ENCODE results near the gene MPV17L2.
A peak's percentile ranks its signal among the peaks of the same experiment; 100 is the strongest.
"Not testable (repeated sequence)": the region's sequence is repeated elsewhere in the genome, so short reads cannot be mapped to it uniquely, and the experiment has no call there.

The MPV17L2 gene

DNA sequence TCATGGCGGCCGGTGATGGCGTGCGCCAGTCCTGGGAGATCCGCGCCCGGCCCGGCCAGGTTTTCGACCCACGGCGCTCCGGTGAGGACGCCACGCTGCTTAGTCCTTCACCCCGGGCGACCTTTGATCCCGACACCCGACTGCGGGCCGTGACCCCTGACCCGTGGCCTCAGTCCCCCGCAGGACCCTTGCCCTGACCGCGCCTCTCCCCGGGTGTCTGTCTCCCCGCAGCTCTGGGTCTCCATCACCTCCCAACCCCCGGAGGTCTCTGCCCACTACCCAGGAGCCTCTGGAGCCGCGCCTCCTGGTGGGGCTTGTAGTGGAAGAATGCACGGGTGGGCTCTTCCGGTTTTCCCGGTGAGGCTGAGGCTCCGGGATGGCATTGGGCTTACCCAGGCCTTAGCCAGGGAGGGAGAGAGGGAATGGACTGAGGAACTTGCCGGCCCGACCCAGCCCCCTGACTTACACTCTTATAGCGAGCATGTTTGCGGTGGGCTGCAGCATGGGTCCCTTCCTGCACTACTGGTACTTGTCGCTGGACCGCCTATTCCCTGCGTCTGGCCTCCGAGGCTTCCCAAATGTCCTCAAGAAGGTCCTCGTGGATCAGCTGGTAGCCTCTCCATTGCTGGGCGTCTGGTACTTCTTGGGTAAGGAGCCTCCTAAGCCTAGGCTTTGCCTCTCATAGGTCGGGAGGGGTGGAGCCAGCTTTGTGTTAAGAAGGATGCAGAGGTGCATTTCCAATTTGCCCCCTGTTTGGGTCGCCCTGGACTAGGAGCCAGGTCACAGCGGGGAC is 566 bp downstream of the MPV17L2 start:
- no peak for DNase-seq

GRCh38 chr19:18194181-18194530 is 1.1 kb downstream of the MPV17L2 start:
- DNase-seq: no peak

DNA sequence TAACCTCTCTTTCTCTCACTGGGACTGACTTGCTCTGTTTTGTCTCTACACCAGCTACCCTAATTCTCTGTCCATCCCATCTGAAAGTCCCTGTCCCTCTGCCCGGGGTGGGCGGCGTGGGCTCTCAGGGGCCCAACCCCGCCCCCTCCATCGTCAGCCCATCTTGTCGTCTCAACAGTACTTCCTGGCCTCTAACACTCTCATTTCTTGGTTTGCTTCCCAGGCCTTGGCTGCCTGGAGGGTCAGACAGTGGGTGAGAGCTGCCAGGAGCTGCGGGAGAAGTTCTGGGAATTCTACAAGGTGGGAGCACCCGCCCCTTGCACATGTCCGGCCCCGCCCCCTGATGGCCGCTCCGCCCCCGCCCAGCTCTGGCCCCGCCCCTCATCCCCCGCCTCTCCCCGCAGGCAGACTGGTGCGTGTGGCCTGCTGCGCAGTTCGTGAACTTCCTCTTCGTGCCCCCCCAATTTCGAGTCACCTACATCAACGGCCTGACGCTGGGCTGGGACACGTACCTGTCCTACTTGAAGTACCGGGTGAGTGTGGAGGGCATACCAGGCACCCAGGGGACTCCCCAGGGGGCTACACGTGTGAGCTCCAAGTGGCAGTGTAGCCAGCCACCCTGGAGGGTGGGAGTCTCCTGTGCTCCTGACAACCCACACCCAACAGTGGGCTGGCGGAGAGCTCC is 1.7 kb downstream of the MPV17L2 start:
- DNase-seq: no peak

DNA sequence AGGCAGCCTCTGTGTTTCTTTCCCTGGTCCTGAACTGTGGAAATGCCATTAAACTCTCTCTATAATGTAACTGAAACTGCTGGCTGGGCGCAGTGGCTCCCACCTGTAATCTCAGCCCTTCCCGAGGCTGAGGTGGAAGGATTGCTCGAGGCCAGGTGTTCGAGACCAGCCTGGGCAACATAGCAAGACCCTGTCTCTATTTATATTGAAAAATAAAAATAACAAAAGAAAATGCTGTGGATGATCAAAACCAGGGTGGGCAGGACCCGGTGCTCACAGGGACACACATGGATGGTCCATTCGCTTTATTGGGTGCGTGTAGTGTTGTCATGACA is 3.5 kb downstream of the MPV17L2 start:
- DNase-seq: no peak

DNA sequence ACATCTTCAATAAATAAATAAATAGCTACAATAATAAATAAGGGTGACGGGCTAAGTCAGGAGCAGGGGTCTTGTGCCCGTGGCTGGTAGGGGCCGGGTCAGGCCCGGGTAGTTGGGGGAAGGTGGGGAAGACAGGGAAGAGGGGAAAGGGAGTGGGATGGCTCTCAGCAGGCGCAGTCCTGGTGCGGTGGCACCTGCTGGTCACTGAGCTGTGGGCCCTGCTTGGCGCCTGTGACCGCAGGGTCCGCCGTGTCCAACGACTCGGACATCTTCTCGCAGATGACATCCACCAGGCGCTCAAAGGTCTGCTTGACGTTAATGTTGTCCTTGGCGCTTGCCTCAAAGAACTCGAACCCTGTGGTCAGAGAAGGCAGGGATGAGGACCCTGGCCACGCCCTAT is 4.3 kb downstream of the MPV17L2 start:
- no peak for DNase-seq

DNA sequence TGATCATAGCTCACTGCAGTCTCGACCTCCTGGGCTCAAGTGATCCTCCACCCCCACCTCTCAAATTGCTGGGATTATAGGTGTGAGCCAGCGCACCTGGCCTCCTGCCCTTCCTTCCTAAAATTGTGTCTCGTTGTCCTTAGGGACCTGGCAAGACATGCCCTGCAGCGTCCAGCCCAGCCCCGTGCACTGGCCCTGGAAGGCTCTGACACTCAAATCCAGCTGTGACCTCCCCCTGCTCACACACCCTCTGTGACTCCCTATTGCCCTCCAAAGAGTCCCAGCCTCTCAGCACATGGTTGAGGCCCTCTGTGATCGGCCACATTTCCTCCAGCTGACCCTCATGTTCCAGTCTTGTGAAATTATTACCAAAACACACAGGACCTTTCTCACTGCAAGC is 4.9 kb downstream of the MPV17L2 start:
- DNase-seq: no peak

- no peak for DNase-seq
Measured at GRCh38 chr19:18198374-18198773, 5.4 kb downstream of the MPV17L2 start.

DNA sequence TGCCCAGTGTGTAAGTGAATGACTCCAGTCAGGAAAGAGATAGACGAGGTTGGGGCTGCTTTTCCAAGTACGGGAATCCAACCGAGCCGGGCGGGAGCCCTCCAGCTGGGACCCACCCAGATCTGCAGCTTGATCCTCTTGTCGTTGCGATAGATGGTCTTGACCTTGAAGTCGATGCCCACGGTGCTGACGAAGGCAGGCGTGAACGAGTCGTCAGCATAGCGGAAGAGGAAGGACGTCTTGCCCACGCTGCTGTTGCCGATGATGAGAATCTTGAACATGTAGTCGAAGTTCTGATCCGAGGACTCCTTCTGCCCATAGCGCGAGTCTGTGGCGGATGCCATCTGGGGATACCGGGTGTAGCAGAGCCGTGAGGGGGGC is 9.4 kb downstream of the MPV17L2 start:
- DNase-seq: no peak

DNA sequence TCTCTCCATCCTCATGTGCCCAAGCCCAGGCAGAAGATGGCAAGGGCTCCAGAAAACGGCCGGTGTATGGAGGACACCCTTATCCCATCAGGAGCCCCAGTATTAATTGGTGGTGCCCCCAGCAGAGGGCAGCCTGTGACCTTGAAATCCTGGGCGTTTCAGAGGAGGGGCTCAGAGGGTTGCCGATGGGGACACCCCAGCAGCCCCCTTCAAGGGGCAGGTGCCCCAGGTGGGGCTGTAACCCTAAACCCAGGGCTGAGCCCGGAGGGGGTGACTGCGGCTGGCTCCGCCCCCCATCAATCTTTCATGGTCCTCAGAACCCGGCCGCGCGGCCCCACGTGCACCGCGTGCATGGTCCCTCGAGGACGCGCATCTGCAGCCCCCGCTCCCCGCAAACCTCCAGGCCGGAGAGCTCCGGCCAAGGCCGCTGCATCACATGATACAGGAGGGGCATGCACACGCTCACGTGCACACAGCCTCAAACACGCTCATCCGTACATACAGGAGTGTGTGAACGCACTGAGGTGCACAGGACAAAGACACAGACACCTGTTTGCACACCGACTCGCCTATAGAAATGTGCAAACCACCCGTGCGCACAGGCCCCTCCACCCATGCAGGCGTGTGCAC is 9.9 kb downstream of the MPV17L2 start:
- no peak for DNase-seq

- DNase-seq: no peak
Measured at GRCh38 chr19:18203408-18203862, 10.4 kb downstream of the MPV17L2 start.

DNA sequence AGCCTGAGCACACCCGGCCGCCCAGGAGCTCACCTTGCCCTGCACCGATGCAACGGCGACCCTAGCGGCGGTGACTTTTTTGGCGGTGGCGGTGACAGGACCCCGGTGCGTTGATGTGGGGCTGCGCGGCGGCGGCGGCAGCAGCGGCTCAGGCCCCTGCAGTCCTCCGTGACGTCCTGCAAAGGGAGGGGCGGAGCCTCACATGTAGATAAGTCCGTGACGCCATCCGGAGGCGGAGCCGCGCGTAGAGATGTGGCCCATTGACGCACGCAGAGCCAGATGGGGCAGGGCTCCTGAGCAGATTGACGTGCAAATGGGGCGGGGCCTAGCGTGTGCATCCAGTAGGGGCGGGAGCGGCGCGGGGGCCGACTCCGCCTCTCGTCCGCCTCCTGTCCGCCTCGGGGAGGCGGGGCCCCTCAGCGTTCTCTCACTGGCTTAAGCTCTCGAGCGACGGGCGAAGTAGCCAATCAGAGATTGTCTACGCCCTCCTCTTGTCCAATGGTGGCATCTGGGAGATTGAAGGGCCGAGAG is 10.9 kb downstream of the MPV17L2 start, which contains the start of gene RAB3A:
TSS of gene RAB3A (minus strand) at position 180 of the 531 bp plus-strand sequence. CDS start 1,302 bp downstream, outside the sequence.
- peak; percentile 90 for DNase-seq

DNA sequence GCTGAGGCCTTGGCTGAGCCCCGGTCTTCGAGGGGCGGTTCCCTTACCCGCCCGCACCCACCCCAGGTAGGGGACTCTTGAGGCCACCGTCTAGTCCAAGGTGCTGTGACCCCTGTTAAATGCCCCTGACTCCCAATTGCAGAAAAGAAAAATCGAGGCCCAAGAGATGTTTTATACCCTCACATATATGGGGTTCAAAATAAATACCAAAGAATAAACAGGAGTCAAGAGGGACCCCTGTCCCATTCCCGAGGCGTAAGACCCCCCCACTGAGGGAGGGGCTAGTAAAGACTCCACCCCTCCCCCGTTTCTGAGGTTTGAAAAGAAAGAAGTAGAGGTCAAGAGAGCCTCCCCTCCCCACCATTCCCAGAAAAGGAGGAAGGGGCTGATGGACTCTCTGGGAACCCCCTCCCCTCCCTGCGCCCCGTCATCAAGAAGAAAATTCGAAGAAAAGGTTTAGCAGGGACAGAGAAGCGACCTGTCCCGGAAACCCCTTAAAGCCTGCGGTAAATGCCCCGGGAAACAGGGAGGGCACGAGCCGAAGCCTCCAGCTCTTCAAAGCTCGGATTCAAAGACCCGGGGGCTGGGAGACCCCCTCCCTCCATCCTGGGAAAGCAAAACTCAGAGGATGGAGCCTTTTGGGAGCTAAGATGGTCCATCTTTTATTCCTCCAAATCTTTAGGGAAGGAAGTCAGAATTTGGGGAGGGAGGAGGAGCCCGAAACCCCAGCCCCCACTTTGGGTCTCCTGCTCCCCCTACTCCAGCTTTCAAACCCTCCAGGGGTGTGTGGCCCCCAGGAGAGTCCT is 11.6 kb downstream of the MPV17L2 start:
- no peak for DNase-seq

DNA sequence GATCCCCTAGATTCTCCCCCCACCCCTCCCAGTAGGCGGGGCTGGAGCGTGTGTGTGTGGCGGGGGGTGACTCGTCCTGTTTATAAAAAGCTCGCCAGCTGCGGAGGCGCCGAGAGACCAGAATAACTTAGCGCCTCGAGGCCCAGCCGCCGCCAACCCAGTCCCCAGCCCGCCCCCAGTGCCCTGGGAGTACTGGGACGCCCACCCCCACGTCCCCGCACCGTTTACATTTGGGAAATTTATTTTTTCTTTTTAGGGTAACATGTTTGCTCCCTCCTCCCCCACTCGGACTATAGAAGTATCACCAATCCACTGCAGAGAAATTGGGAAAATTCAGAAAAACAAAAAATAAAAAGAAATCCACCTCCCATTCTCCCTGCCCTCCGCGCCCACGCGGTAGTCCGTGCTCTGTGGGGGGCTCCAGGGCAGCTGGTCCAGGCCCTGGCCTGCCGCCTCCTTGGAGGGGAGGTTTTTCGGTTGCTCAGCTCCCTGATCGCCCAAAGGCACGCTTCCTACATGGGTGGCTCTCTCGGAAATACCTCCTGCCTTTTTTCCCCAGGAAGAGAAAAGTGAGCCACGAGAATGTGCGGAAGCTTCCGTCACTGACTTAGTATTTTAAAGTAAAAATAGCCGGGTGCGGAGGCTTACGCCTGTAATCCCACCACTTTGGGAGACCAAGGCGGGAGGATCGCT is 12.3 kb downstream of the MPV17L2 start:
- DNase-seq: no peak

DNA sequence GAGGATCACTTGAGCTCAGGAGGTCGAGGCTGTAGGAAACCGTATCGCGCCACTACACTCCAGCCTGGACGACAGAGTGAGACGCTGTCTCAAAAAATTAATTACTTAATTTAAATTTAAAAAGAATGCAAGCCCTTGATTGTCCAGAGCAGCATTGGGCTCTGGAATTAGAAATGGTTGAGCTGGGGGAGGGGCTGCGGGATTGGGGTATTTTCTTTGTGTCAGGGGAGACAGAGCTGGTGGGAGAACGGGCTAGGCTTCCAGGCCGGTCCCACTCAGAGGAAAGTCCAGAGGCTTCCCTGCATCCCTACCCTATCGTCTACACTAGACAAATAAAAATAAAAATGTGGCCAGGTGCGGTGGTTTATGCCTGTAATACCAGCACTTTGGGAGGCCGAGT is 13.0 kb downstream of the MPV17L2 start:
- DNase-seq: no peak

DNA sequence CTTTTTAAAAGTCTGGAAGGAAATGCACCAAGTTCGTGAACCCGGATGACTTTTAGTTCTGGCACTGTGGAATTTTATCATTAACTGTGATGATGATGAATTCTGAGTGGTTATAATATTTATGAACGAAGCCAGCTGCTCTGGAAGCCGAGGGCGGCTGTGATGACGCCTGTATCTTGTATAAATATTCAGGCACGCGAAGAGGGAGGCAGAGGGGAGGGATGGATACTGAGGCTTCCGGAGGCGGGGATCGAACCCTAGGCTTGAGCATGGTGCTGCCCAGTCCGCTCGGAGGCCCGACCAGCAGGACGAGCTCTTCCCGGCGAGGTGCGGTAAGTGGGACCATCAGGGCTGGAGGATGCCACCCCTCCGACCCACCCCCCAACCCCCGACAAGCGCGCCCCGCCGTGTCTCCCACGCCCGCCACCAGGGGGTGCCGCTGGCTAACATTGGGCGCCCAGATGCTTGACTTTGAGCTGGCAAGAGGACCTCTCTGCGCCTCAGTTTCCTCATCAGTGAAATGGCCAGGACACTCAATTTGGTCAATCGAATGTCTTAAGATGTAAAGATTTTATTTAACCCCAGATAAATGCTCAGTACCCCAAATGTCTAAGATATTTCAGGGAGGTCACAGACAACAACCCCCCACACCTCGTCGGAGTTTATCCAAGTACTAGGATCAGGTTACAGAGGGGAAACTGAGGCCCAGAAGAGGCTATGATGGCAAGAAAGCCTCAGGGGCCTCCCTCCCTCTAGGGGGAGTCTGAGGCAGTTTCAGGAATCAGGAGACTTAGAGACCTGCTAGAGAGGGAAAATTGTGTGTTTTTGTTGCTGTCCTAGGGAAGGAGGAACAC is 15.3 kb downstream of the MPV17L2 start:
- DNase-seq: no peak

DNA sequence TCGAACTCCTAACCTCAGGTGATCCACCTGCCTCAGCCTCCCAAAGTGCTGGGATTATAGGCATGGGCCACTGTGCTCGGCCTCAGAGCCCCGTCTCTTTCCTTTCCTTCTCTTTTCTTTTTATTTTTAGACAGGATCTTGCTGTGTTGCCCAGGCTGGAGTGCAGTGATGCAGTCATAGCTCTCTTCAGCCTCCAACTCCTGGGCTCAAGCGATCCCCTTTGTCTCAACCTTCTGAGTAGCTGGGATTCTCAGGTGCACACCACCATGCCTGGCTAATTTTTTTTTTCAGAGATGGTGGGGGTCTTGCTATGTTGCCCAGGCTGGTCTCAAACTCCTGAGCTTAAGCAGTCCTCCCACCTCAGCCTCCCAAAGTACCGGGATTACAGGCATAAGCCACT is 16.9 kb downstream of the MPV17L2 start:
- not testable (repeated sequence) for DNase-seq

GRCh38 chr19:18211683-18212082 is 18.7 kb downstream of the MPV17L2 start:
- DNase-seq: peak; percentile 6

- no peak for DNase-seq
Measured at GRCh38 chr19:18214779-18215433, 21.9 kb downstream of the MPV17L2 start.

GRCh38 chr19:18216789-18217188 is 23.8 kb downstream of the MPV17L2 start:
- no peak for DNase-seq

- no peak for DNase-seq
Measured at GRCh38 chr19:18218159-18218558, 25.1 kb downstream of the MPV17L2 start.

- no peak for DNase-seq
Measured at GRCh38 chr19:18218600-18218999, 25.6 kb downstream of the MPV17L2 start.
